ENCODE results near the gene PDE4C. TPM values are rescaled to one million over a fixed set of nuclear protein-coding genes. Genes with fewer than 3 reads are reported as not detected.

PDE4C gene
- total RNA-seq, 1 experiment from 2014 or later = 1.8 TPM

GRCh38 chr19:18271433-18271841 is 45.2 kb upstream of the PDE4C start:
- CTCF ChIA-PET = interaction anchor here (0.6 kb wide), 1 partner anchor 52 kb away, joined by 4 read pairs; the partner anchor contains the start of gene LSM4
- ATAC-seq = no peak
- Histone ChIP-seq H4K20me1 (ENCODE audit: low read length) (no peaks in the 10 kb centered on the region), H3K4me2 (ENCODE audit: low read length) (no peak overlapping the region), H2AFZ (ENCODE audit: low read length) (no peak overlapping the region), H3F3A (ENCODE audit: low read length, unreplicated experiment) (no peaks in the 10 kb centered on the region), H3K36me3 (ENCODE audit: low read depth, low read length) (no peaks in the 10 kb centered on the region), H3K27me3 (ENCODE audit: low read length) (no peaks in the 10 kb centered on the region), H3K4me3 (ENCODE audit: low read length) (no peak overlapping the region), H3K9ac (ENCODE audit: low read length) (no peak overlapping the region), H3K4me1 (ENCODE audit: insufficient read depth, low read length) (peaks cover 15% of the 10 kb centered on the region), H3K9me3 (ENCODE audit: low read length) (no peaks in the 10 kb centered on the region), H3K79me2 (ENCODE audit: low read length) (no peaks in the 10 kb centered on the region), H3K27ac (ENCODE audit: low read length) (no peak overlapping the region), H3K9me2 (replicated peaks; ENCODE audit: low read length) (no peaks in the 10 kb centered on the region)
- intact Hi-C loops (cut with micrococcal nuclease) = loop anchor here (10.0 kb wide), 1 partner anchor 143 kb away; the partner anchor contains the start of gene SSBP4
- no TSS peak for BruUV-seq (replicated peaks)
- no peak for DNase-seq
- POLR2A ChIA-PET (ENCODE audit: unreplicated experiment) = no interaction called here
- TF ChIP-seq CTCF (conservative IDR thresholded peaks at IDR 0.05; ENCODE audit: low read depth, low read length) = no peak
- no peak for TF ChIP-seq EZH2 (IDR thresholded peaks at IDR 0.05; ENCODE audit: low read length, unreplicated experiment)
- TF ChIP-seq EZH2phosphoT487 (IDR thresholded peaks at IDR 0.05; ENCODE audit: borderline replicate concordance, low read length) = no peak

- Histone ChIP-seq H4K20me1 (ENCODE audit: low read length) (no peaks in the 10 kb centered on the region), H3K36me3 (ENCODE audit: low read depth, low read length) (no peaks in the 10 kb centered on the region), H3F3A (ENCODE audit: low read length, unreplicated experiment) (no peaks in the 10 kb centered on the region), H3K27ac (ENCODE audit: low read length) (no peak overlapping the region), H3K9ac (ENCODE audit: low read length) (no peak overlapping the region), H3K4me3 (ENCODE audit: low read length) (no peak overlapping the region), H3K9me3 (ENCODE audit: low read length) (no peaks in the 10 kb centered on the region), H3K4me1 (ENCODE audit: insufficient read depth, low read length) (peaks cover 11% of the 10 kb centered on the region), H2AFZ (ENCODE audit: low read length) (no peak overlapping the region), H3K79me2 (ENCODE audit: low read length) (no peaks in the 10 kb centered on the region), H3K27me3 (ENCODE audit: low read length) (no peaks in the 10 kb centered on the region), H3K9me2 (replicated peaks; ENCODE audit: low read length) (no peaks in the 10 kb centered on the region), H3K4me2 (ENCODE audit: low read length) (no peak overlapping the region)
- intact Hi-C loops (cut with micrococcal nuclease) = loop anchor here (10.0 kb wide), 1 partner anchor 144 kb away; the partner anchor contains the start of gene SSBP4
- TF ChIP-seq EZH2 (IDR thresholded peaks at IDR 0.05; ENCODE audit: low read length, unreplicated experiment) (no peak), CTCF (conservative IDR thresholded peaks at IDR 0.05; ENCODE audit: low read depth, low read length) (no peak), EZH2phosphoT487 (IDR thresholded peaks at IDR 0.05; ENCODE audit: borderline replicate concordance, low read length) (no peak)
- no peak for DNase-seq
- BruUV-seq (replicated peaks) = no TSS peak
- ChIA-PET CTCF (interaction anchor here (0.7 kb wide), 1 partner anchor 67 kb away, joined by 7 read pairs; no protein-coding TSS in a partner anchor), POLR2A (ENCODE audit: unreplicated experiment) (no interaction called here)
- no peak for ATAC-seq
These were observed 44.1 kb upstream of the PDE4C start for GRCh38 chr19:18270326-18270725.

- BruUV-seq (replicated peaks) = no TSS peak
- peaks cover under 1% of the 10 kb centered on the region; the same call in 1 of the 2 replicates for H3K4me1 ChIP-seq (ENCODE audit: insufficient read depth, low read length)
- H3K79me2 ChIP-seq (ENCODE audit: low read length) = no peaks in the 10 kb centered on the region
- intact Hi-C loops (cut with micrococcal nuclease) = no loop called here
- POLR2A ChIA-PET (ENCODE audit: unreplicated experiment) = interaction anchor here (1.1 kb wide), 1 partner anchor 12 kb away, joined by 19 read pairs; the partner anchor contains the start of gene JUND
- H3K9me2 ChIP-seq (replicated peaks; ENCODE audit: low read length) = no peaks in the 10 kb centered on the region
- ATAC-seq (no peak), DNase-seq (no peak)
- no peaks in the 10 kb centered on the region for H3K36me3 ChIP-seq (ENCODE audit: low read depth, low read length)
- H3K9me3 ChIP-seq (ENCODE audit: low read length) = no peaks in the 10 kb centered on the region
- no peaks in the 10 kb centered on the region for H3F3A ChIP-seq (ENCODE audit: low read length, unreplicated experiment)
- no peak overlapping the region for H3K9ac ChIP-seq (ENCODE audit: low read length)
- CTCF ChIA-PET = interaction anchor here (0.7 to 1.0 kb wide), 3 partner anchors 11 to 18 kb away, joined by 7 to 17 read pairs (median 15); no protein-coding TSS in a partner anchor
- no peak overlapping the region for H3K4me3 ChIP-seq (ENCODE audit: low read length)
- no peaks in the 10 kb centered on the region for H4K20me1 ChIP-seq (ENCODE audit: low read length)
- H2AFZ ChIP-seq (ENCODE audit: low read length) = no peak overlapping the region
- H3K27ac ChIP-seq (ENCODE audit: low read length) = no peak overlapping the region
- no peak overlapping the region for H3K4me2 ChIP-seq (ENCODE audit: low read length)
- TF ChIP-seq EZH2 (IDR thresholded peaks at IDR 0.05; ENCODE audit: low read length, unreplicated experiment) (no peak), EZH2phosphoT487 (IDR thresholded peaks at IDR 0.05; ENCODE audit: borderline replicate concordance, low read length) (no peak), CTCF (conservative IDR thresholded peaks at IDR 0.05; ENCODE audit: low read depth, low read length) (no peak)
- H3K27me3 ChIP-seq (ENCODE audit: low read length) = no peaks in the 10 kb centered on the region
These were observed 43.0 kb upstream of the PDE4C start for GRCh38 chr19:18269070-18269723.

Data from PC-3 (cell line).